ENCODE data around the gene B3GNT4.
"Not testable (repeated sequence)": the region's sequence is repeated elsewhere in the genome, so short reads cannot be mapped to it uniquely, and the experiment has no call there.

The B3GNT4 gene

GRCh38 chr12:122190842-122191668, 12.5 kb upstream of the B3GNT4 start:
- DNase-seq (ENCODE audit: insufficient read length) (peak; percentile 75), FAIRE-seq (peak; percentile 78)
- TF ChIP-seq TAF1 (IDR thresholded peaks at IDR 0.05; ENCODE audit: borderline replicate concordance, low read depth, low read length) (no peak), POLR2AphosphoS5 (IDR thresholded peaks at IDR 0.05; ENCODE audit: low read depth, low read length) (no peak), POLR2A (IDR thresholded peaks at IDR 0.05; ENCODE audit: low read depth, low read length) (no peak)

DNA sequence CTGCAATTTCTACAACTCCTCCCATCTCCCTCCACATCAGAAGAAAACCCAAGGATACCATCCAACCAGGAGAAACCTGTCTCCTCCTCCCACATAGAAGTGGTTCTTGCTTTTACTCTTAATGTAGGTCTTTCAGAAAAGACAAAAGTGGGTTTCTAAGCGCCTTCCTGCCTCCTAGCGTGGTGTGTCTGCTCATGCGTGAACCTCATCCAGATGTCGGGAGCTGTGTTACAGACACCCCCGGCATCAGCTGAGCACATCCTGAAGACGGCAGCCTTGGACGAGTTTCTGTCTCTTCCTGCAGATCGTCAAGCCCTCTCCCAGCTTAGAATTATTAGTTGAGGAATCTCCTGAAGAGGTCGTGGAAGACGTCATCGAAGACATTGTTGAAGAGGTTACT, 11.1 kb upstream of the B3GNT4 start:
- no peak for DNase-seq (ENCODE audit: insufficient read length)
- no peak for FAIRE-seq
- TF ChIP-seq POLR2A (IDR thresholded peaks at IDR 0.05; ENCODE audit: low read depth, low read length) (no peak), TAF1 (IDR thresholded peaks at IDR 0.05; ENCODE audit: borderline replicate concordance, low read depth, low read length) (no peak)

DNA sequence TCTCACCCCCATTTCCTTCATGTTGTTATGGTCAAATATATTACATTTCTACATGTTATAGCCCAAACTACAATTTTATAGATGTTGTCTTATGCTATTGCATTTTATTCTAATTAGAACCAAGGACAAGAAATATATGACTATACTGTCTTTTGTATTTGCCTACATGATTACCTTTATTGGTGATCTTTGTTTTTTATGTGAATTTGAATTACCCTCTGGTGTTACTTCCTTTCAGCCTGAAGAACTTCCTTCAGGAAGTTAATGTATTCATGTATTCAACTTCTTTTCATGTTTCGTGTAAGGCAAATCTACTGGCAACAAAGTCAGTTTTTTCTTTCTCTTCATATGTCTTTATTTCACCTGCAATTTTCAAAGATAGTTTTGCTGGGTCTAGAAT, 8.7 kb upstream of the B3GNT4 start:
- DNase-seq (ENCODE audit: insufficient read length) (no peak), FAIRE-seq (no peak)
- TF ChIP-seq POLR2AphosphoS5 (IDR thresholded peaks at IDR 0.05; ENCODE audit: low read depth, low read length) (no peak), TAF1 (IDR thresholded peaks at IDR 0.05; ENCODE audit: borderline replicate concordance, low read depth, low read length) (no peak), POLR2A (IDR thresholded peaks at IDR 0.05; ENCODE audit: low read depth, low read length) (no peak)

- FAIRE-seq: no peak
- no peak for DNase-seq (ENCODE audit: insufficient read length)
- TF ChIP-seq POLR2AphosphoS5 (IDR thresholded peaks at IDR 0.05; ENCODE audit: low read depth, low read length): no peak
- no peak for TF ChIP-seq TAF1 (IDR thresholded peaks at IDR 0.05; ENCODE audit: borderline replicate concordance, low read depth, low read length)
- no peak for TF ChIP-seq POLR2A (IDR thresholded peaks at IDR 0.05; ENCODE audit: low read depth, low read length)
These were observed 8.1 kb upstream of the B3GNT4 start for GRCh38 chr12:122195405-122195804.

DNA sequence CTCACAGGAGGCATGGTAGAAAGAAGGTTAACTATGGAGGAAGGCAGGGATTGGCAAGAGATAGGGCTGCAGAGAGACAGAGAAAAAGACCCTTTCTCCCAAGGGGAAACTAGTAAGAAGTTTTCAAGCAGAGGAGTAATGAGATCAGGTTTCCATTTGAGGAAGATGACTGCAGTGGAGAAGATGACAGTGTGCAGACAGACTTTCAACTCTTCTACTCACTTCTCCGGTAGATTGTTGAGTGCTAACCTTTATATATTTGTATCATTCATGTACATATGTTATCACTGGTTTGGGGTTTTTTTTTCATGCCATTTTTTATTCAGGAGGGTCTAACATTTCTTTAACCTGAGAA, 5.9 kb upstream of the B3GNT4 start:
- DNase-seq (ENCODE audit: insufficient read length) (no peak), FAIRE-seq (no peak)
- no peak for TF ChIP-seq POLR2AphosphoS5 (IDR thresholded peaks at IDR 0.05; ENCODE audit: low read depth, low read length)
- TF ChIP-seq TAF1 (IDR thresholded peaks at IDR 0.05; ENCODE audit: borderline replicate concordance, low read depth, low read length): no peak

- TF ChIP-seq POLR2A (IDR thresholded peaks at IDR 0.05; ENCODE audit: low read depth, low read length) (no peak), POLR2AphosphoS5 (IDR thresholded peaks at IDR 0.05; ENCODE audit: low read depth, low read length) (no peak), TAF1 (IDR thresholded peaks at IDR 0.05; ENCODE audit: borderline replicate concordance, low read depth, low read length) (no peak)
- DNase-seq (ENCODE audit: insufficient read length) (no peak), FAIRE-seq (no peak)
These were observed 3.8 kb upstream of the B3GNT4 start for GRCh38 chr12:122199484-122200355.

DNA sequence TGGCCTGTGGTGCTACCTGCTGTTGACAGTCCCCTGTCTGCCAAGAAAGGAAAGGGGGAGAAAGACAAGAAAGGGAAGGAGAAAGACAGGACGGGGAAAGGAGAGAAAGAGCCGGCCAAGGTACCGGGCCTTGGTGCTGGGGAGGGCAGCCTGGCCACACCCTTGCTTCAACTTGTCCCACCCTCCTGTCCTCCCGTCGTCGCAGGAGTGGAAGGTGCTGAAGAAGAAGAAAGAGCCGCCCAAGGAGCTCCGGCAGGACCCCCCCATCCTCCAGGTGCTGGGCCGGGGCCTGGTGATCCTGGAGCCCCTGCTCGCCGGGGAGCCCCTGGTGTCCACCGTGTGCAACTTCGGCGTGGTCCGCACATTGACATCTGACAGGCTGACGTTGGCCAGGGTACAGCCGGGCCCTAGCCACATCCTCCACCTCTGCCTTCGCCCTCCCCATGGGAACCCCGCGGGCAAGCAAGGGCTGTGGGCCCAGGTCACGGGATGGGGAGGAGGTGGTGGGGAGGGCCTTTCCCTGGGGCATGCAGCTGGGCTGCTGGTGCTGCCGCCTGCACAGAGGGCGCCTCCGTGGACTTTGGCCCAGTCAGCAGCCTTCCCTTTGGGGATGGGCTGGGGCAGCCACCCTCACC, 2.9 kb upstream of the B3GNT4 start:
- no peak for FAIRE-seq
- TF ChIP-seq POLR2A (IDR thresholded peaks at IDR 0.05; ENCODE audit: low read depth, low read length) (no peak), POLR2AphosphoS5 (IDR thresholded peaks at IDR 0.05; ENCODE audit: low read depth, low read length) (no peak), TAF1 (IDR thresholded peaks at IDR 0.05; ENCODE audit: borderline replicate concordance, low read depth, low read length) (no peak)
- no peak for DNase-seq (ENCODE audit: insufficient read length)

- TF ChIP-seq POLR2AphosphoS5 (IDR thresholded peaks at IDR 0.05; ENCODE audit: low read depth, low read length): no peak
- no peak for TF ChIP-seq POLR2A (IDR thresholded peaks at IDR 0.05; ENCODE audit: low read depth, low read length)
- DNase-seq (ENCODE audit: insufficient read length): no peak
- no peak for FAIRE-seq
These were observed 2.1 kb upstream of the B3GNT4 start for GRCh38 chr12:122201381-122201780.

DNA sequence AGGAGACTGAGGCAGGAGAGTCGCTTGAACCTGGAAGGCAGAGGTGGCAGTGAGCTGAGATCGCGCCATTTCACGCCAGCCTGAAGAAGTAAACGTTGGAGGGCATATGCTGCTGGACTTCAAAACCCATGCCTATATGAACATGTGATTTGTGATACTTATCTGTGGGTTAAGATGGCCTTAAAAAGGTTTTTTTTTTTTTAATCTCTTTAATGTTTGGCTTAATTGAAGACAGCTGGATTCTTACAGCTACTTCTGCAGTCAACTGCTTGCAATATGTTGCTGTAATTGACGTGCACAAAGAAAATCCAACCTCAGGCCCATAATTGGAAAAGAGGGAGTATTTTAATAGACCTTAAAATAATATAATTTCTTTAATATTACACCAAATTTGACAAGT, 1.5 kb upstream of the B3GNT4 start:
- TF ChIP-seq POLR2A (IDR thresholded peaks at IDR 0.05; ENCODE audit: low read depth, low read length) (no peak), TAF1 (IDR thresholded peaks at IDR 0.05; ENCODE audit: borderline replicate concordance, low read depth, low read length) (no peak), POLR2AphosphoS5 (IDR thresholded peaks at IDR 0.05; ENCODE audit: low read depth, low read length) (no peak)
- FAIRE-seq (no peak), DNase-seq (ENCODE audit: insufficient read length) (no peak)

DNA sequence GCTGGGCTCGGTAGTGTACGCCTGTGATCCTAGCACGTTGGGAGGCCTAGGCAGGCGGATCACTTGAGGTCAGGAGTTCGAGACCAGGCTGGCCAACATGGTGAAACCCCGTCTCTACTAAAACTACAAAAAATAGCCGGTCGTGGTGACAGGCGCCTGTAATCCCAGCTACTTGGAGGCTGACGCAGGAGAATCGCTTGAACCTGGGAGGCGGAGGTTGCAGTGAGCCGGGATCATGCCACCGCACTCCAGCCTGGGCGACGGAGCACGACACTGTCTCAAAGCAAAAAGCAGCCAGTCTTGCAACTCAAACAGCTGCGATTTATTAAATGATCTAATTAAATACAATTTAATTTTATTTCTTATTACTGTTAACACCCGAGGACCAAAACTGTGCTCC, 698 bp upstream of the B3GNT4 start:
- not testable (repeated sequence) for DNase-seq (ENCODE audit: insufficient read length); FAIRE-seq

GRCh38 chr12:122204167-122205052, 901 bp downstream of the B3GNT4 start:
- FAIRE-seq (no peak), DNase-seq (ENCODE audit: insufficient read length) (no peak)
- TF ChIP-seq POLR2AphosphoS5 (IDR thresholded peaks at IDR 0.05; ENCODE audit: low read depth, low read length) (no peak), TAF1 (IDR thresholded peaks at IDR 0.05; ENCODE audit: borderline replicate concordance, low read depth, low read length) (no peak), POLR2A (IDR thresholded peaks at IDR 0.05; ENCODE audit: low read depth, low read length) (no peak)

Data from GM12892 (cell line).